ENCODE data around the gene KRTAP10-11.
"Not testable (repeated sequence)": the region's sequence is repeated elsewhere in the genome, so short reads cannot be mapped to it uniquely, and the experiment has no call there.

The KRTAP10-11 gene

DNA sequence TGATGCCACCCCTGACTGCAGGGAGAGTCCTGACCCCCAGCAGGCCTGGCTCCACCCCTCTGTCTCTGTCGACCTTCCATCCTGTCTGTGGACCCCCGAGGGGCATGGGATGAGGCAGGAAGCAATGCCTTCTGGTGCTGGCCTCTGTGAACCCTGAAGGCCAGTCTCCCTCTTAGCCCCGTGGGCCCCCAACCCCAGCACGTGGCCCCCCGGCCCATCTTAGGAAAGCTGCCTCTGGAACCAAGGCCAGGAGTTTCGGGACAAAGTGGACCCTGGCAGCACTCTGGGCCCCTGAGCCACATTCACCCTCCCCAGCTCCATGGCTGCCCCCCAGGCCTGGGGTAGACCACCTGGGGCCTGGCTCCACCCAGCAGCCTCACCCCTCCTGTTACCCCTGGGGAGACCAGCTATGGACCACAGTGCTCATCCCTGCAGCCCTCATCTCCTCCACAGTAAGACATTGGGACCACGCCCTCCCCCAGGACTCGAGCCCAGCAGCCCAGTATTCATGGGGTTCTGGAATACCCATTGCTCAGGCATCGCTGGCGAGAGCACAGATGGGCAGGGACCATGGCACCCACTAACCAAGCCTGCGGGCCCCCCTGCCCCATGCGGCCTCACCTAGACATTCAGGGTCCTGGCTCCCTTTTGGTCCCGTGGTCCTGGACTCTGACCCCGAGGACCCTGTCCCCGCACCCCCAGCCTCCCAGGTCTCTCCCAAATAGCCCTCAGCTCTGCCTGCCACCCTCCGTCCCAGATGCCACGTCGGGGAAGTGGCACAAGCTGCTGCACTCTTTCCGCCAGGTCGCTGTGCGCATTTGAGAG is 7.5 kb upstream of the KRTAP10-11 start:
- not testable (repeated sequence) for DNase-seq (ENCODE audit: low read depth in 3 of 3)

DNA sequence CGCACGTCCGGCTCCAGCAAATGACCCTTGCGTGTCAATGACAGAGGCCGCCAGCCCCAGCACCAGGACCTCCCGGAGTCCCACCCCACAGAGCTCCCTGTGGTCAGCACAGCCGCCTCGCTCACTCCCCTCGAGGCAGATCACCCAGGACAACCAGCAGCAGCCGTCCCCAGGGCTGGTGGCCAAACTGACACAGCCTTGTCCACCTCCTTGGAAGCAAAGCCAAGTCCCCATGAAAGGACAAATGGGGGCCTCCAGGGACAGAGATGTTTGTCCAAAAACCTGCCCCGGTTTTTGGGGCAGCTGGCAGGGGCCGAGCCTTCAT is 6.9 kb upstream of the KRTAP10-11 start:
- DNase-seq (ENCODE audit: low read depth in 3 of 3): no peak

DNA sequence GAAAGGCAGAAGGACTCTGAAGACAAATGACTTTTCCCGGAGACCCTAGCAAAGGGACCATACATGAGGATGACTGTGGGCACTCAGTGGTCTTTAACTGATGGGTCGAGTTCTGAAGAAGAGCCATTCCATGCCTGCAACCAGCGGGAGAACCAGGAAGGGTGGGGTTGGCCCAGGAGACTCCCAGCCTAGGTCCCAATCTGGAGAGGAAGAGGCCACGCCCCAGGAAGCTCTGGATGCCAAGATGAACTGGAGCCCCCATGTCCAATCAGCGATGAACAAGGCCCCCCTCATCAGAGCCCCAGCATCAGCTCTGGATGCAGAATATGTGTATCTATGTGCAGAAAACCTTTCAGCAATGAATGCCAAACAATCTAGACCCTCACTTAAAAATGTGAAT is 5.5 kb upstream of the KRTAP10-11 start:
- DNase-seq (ENCODE audit: low read depth in 3 of 3): no peak

DNA sequence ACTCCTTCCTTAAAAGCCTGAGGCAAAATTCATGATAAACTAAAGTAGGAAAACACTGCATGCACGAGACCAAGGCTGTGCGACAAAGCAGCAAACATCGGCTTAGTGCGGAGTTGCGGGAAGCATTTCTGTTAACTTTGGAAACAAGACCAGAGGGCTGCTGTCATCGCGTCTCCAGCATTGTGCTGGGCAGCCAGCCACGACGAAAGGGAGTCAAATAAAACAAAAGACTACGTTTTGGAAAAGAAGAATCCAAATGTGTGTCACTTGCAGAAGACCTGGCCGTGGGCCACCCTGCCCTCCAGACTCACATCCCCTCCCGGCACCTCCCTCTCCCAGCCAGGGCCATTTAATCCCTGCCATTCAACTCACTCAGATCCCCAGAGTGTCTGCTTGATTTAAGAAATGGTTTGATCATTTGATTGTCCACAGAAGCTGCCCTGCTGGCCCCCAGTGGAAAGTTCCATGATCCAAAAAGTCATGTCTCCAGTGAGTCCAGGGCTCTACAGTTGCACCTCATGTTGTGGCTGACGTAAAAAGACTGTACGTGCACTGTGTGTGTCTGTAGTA is 2.4 kb upstream of the KRTAP10-11 start:
- no peak for DNase-seq (ENCODE audit: low read depth in 3 of 3)

DNA sequence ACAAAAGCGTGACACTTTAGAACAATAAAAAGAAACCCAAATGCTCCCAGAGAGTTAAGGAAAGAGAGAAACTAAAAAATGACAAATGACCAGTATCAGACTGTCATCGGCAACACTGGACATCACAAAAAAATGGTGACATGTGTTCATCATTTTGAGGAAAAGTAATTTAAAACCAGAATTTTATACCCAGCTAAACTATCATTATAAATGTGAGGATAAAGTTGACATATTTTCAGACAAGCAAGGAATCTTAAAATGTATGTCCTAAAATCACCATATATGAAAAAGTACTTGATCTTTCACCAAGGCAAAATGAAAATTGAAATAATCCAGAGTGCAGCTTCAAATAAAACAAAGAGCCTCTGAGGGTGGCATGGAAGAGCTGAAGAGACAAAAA is 1.3 kb upstream of the KRTAP10-11 start:
- no peak for DNase-seq (ENCODE audit: low read depth in 3 of 3)

DNA sequence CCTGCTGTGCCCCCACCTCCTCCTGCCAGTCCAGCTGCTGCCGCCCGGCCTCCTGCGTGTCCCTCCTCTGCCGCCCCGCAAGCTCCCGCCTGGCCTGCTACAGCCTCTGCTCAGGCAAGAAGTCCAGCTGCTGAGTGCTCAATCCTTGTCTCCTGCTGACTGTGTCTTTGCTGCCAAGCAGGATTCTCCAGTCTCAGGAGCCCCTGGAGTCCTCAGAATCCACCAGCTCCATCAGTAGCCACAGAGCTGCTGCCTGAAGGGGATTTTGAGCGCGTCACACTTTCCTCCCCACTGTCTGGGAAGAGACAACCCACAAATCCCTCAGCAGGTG is 973 bp downstream of the KRTAP10-11 start:
- DNase-seq (ENCODE audit: low read depth in 3 of 3): no peak

DNA sequence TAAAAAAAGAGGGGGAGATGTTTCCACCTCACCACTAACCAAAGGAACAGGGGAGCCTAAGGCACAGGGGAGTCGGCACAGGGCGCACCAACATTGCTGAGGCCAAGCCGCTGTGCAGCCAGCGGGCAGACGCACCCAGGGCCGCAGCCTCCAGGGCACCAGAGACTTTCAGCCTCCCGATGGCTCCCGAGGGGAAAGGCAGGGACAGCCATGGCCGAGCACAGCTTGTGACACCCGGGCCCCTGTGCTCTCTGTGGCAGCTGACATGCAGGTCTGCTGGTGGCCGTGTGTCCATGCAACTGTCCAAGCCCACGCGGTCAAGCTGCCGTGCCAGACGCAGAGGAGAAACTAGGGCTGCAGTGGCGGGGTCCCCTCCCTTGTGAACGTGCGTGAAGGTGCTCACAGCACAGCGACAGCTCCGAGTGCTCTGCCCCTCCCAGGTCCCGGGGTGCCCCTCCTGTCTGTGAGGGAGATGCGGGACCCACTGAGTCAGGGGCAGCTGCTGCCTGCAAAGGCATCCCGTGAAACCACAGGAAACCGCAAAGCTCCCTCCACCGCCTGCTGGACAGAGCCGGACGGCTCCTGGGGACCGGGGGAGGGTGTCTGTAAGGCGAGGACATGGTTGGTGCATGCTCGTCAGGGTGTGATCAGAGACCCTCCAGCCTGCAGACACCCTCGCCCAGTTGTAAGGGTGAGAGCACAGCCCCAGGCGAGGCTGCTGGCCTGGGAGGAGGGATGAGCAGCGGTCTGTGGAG is 2.5 kb downstream of the KRTAP10-11 start:
- no peak for DNase-seq (ENCODE audit: low read depth in 3 of 3)

DNA sequence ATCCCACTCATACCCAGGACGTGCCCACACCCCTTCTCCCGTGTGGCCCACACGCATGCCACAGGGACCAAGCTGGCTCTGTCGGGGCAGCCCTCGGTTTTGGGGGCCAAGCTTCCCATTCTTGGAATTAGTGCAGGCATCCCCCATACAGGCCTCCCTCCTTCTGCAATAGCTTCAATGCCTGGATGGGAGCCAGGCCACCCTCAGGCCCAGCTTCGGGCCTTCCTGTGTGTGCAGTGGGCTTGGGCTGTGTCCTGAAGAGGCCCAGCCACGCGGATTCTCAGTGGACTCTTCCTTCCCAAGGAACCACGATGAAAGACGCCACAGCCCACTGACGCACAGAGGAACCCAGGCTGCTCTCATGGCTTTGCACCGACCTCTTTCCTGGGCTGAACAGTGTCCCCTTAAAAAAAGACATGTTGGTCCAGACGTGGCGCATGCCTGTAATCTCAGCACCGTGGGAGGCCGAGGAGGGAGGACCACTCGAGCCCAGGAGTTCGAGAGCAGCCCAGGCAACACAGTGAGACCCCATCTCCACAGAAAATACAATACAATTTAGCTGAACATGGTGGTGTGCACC is 3.4 kb downstream of the KRTAP10-11 start:
- DNase-seq (ENCODE audit: low read depth in 3 of 3): no peak

DNA sequence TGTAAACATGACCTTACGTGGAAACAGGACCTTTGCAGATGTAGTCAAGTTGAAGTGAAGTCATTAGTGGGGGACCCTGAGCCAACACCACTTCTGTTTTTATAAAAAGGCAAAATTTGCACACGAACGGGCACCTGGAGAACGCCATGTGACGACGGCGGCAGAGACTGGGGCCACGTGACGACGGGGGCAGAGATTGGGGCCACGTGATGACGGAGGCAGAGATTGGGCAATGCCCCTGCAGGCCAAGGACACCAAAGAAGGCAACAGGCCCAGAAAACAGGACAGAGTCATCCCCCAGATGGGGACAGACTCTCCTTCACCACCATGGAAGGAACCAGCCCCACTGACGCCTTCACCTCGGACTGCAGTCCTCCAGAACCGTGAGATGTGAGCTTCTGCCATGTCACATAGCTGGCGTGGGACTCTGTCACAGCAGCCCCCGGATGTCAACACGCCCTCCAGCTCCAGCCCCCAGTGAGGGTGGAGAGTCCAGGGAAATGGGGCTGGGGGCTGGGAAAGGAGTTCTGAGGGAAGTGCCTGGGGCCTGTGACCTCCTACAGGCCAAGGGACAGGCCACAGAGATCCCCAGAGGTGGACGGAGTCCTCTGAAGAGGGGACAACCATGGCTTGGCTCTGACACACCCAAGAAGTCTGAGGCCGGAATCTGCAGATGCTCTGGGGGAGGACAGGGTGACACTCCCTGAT is 4.2 kb downstream of the KRTAP10-11 start:
- DNase-seq (ENCODE audit: low read depth in 3 of 3): no peak

DNA sequence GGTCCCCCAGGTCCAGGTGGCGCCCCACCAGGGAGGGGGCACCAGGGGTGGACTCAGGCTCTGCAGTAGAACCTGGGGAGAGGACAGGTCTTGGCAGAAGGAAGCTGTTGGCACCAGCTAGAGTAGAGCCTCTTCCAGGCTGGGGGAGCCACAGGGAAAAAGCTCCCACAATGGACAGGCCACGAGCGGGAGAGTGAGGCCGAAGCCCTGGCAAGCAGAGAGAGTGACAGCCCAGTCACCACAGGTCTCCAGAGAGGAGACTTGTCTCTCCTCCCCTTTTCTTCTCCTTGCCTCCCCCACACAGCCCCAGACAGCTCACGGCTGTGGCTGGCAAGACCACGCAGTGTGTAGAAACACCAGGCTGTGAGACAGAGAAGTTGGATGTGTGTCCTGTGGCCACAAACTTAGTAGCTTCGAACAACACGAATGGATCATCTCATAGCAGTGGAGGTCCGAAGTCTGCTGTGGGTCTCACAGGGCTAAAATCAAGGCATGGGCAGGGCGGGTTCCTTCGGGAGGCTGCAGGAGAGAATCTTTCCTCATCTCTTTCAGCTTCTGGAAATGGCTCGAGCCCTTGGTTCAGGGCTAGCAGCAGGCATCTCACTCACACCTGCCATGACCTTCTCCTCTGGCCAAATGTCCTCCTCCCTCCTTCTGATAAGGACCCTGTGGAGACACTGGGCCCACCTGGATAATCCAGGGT is 4.9 kb downstream of the KRTAP10-11 start:
- DNase-seq (ENCODE audit: low read depth in 3 of 3): no peak

DNA sequence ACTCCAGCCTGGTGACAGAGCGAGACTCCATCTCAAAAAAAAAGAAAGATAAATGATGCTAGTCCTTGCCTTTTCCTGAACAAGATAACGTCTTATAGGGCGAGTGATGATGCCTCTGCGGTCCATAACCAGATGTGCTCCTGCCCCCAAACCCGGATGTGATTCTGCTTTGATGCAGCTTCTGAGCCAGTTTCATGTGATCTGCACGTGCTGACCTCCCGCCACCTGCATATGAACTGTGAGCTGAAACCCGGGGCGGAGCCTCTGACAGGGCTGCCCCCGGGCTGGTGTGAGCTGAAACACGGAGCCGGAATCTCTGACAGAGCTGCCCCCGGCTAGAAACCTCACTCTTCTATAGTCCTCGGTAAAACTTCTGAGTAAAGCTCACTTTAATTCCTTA is 6.9 kb downstream of the KRTAP10-11 start:
- no peak for DNase-seq (ENCODE audit: low read depth in 3 of 3)

DNA sequence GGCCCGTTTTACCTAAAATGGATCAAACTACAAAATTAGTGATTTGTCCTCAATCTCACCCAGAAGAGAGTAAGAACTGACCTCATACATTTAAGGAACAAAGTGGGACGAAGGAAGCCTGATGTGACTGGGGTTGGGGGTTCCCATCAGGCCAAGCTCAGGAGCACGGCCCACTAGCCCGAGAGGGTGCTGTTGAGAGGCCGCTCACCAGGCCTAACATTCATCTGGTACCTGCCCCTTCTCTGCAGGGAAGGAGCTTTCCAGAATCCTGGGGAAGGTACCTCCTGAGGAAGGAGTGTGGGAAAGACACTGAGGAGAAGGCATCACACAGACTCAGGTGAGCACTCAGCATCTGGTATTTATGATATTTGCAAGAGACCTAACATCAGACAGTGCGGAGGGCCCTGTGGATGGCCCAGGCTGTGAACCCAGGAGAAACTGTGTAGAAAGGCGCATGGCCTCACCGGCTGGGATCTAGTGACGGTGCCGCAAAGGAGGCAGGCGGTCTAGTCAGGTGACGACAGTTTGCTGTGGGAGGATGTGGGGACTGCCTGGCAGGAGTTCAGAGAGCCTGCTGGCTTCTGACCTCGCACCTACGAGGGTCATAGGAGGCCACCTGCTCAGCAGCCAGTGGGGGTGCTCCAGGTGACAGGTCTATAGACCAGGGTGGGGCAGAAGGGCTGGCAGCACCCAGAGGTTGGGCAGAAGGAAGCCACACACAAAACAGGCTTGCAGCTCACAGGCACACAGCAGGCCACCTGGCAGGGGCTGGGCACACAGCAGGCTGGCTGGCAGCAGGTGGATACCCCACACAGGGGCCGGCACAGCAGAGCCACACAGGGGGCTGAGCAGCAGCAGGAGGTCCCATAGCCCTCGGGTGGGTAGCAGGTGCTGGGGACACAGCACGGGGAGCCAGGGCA is 7.7 kb downstream of the KRTAP10-11 start:
- DNase-seq (ENCODE audit: low read depth in 3 of 3): peak in 1 of 3 experiments; percentile 8

DNA sequence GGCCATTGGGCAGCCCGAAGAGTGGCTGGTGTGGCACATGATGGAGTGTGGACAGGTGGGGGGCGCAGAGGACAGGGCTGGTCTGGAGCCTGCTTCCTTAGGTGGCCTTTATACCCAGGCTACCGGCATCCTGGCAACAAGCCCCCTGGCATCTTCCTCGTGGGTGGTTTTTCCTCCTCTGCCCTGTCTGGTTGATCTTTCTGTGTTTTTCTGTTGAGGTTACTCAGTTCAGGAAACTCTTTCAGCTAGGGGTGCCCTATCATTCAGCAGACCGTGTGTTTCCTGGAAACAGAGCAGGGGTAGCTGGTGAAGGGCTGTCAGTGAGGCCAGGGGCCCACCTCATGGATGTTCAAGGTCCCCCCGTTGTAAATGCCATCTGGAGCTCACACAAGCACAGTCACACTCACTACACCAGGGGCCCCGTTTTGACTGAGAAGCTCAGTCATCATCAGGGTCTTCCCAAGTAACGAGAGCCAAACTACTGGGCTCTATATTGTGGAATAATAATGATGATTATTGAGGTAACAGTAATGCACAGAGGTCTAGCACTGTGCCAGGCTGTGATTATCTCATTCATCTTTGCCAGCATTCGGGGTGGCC is 8.5 kb downstream of the KRTAP10-11 start, which contains the start of gene KRTAP12-4:
Gene KRTAP12-4 (minus strand): TSS at position 84 of the 600 bp plus-strand sequence. CDS start 45 bp downstream, at position 39.
- DNase-seq (ENCODE audit: low read depth in 3 of 3): no peak

DNA sequence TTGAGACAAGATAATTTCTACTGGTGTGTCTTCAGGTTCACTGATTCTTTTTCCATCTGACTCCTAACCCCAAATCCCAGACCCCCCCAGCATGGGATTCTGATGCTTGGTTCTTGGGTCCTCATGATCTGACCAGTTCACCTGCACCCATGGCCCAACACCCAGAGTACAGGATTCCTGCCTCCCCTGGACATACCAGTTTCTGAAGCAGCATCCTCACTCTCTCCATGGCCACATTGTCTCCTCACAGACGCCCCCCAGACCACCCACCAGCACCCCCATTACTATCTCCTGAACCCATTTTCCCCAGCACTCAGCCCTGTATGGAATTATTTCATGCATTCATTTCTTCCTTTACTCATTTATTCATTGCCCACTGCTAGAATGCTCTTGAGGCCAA is 10.7 kb downstream of the KRTAP10-11 start:
- DNase-seq (ENCODE audit: low read depth in 3 of 3): no peak

DNA sequence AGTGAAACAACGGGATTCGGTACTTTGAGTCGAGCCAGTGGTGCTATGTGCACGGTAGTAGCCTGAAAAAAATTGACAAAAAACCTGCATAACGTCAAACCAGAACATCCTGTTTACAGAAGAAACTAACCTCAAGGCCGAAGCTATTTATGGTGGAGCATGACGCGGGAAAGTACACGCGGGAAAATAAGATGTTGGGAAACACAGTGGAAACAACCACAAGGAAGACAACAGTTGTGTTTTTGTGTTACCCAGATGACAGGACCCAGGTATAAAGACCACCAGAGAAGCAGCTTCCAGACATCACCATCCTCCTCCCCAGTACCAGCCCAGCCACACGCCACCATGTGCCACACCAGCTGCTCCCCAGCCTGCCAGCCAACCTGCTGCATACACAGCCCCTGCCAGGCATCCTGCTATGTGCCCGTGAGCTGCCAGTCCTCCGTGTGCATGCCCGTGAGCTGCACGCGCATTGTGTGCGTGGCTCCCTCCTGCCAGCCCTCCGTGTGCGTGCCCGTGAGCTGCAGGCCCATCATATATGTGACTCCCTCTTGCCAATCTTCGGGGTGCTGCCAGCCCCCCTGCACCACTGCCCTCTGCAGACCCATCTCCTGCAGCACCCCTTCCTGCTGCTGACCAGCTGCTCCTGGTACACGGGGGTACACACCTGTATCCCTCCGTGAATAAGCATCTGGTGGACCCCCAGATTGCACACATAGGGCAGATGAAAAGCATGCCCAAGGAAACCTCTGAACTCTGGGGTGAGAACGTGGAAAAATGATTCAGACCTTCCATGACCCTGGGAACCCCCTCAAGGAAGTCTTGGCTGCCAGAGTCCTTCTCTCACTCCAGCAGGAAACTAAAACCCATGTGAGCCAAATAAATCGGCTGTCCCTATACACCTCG is 11.7 kb downstream of the KRTAP10-11 start, which contains the start of gene KRTAP12-3:
Gene KRTAP12-3 (plus strand): TSS at position 298 of the 906 bp plus-strand sequence. CDS start 48 bp downstream, at position 346.
- DNase-seq (ENCODE audit: low read depth in 3 of 3): peak in 2 of 3 experiments; percentile 4 to 10

DNA sequence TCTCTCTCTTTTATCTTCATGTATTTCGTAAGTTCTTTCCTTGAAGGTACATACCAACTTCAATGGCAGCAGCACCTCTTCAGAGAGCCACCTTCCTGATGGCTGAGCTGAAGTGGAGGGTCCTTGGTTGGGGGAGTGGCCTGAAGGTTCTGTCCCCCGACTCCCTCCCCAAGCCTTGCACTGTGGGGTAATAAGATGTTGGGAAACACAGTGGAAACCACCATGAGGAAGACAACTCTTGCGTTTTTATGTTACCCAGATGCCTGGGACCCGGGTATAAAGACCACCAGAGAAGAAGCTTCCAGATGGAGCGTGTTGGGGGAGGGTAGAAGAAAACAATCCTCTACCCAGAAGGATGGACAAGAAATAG is 12.3 kb downstream of the KRTAP10-11 start:
- no peak for DNase-seq (ENCODE audit: low read depth in 3 of 3)

DNA sequence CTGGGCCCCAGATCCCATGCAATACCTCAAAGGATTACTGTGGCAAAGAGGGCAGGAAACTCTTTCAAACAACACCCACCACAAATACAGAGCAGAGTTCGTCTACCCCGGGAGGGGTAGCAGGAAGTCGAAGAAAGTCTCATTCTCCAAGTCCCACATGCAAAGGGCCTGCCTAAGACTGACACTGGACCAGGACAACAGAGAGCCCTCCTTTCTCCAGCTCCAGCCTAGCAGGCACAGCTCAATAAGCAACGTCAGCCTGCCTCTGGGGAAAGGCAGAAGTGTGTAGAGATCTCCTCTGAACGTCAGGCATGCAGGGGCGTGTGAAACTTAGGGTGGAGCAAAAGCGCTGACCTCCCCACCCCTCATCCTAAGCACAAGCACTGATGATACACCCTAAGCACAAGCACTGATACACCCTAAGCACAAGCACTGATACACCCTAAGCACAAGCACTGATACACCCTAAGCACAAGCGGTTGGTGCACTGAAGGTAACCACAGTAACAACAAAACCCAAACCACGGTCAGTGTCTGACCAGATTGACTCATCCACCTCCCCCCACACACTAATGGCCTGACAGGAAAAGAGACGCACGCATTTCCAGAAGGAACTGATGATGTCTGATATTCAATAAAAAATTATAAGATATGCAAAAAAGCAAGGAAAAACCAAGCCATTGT is 12.8 kb downstream of the KRTAP10-11 start:
- DNase-seq (ENCODE audit: low read depth in 3 of 3): no peak

DNA sequence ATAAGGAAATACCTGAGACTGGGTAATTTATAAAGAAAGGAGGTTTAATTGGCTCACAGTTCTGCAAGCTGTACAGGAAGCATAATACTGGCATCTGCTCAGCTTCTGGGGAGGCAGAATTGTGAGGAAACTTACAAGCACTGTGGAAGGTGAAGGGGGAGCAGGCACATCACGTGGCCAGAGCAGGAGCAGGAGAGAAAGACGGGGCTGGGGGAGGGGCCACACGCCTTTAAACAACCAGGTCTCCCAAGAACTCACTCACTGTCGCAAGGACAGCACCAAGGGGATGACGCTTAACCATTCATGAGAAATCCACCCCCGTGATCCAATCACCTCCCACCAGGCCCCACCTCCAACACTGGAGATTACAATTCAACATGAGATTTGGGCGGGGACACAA is 15.4 kb downstream of the KRTAP10-11 start:
- not testable (repeated sequence) for DNase-seq (ENCODE audit: low read depth in 3 of 3)

Data from stimulated activated CD4-positive, alpha-beta T cell treated with anti-CD3 and anti-CD28 coated beads, TNF-alpha, amount 100 ng/mL, for 24 hours (primary cell).